ENCODE results near the gene TRIM67.
"Not testable (repeated sequence)": the region's sequence is repeated elsewhere in the genome, so short reads cannot be mapped to it uniquely, and the experiment has no call there.

TRIM67 gene

DNA sequence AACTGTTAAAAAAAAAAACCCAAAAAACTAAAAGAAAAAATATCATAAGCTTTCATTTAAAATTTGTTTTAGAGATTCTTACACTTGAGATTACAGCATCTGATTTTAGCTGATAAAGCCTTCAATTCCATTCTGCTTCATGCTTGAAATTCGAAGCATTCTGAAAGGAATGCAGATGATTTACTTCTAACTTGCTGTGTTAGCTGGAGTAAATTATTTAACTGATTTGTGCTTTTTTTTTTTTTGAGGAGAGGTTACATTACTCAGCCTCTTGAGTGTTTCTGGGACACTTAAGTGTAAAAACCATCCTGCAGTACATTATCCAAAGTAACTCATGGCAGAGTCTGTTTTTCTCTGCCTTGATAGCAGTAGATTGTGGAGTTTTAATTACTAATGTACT is 4.5 kb upstream of the TRIM67 start:
- no peak for DNase-seq (ENCODE audit: low read depth)
- TF ChIP-seq, protein P1, sequence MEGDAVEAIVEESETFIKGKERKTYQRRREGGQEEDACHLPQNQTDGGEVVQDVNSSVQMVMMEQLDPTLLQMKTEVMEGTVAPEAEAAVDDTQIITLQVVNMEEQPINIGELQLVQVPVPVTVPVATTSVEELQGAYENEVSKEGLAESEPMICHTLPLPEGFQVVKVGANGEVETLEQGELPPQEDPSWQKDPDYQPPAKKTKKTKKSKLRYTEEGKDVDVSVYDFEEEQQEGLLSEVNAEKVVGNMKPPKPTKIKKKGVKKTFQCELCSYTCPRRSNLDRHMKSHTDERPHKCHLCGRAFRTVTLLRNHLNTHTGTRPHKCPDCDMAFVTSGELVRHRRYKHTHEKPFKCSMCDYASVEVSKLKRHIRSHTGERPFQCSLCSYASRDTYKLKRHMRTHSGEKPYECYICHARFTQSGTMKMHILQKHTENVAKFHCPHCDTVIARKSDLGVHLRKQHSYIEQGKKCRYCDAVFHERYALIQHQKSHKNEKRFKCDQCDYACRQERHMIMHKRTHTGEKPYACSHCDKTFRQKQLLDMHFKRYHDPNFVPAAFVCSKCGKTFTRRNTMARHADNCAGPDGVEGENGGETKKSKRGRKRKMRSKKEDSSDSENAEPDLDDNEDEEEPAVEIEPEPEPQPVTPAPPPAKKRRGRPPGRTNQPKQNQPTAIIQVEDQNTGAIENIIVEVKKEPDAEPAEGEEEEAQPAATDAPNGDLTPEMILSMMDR (IDR thresholded peaks at IDR 0.05; ENCODE audit: control insufficient read depth, extremely low read depth, insufficient read depth): no peak
- H3K4me3 ChIP-seq (ENCODE audit: low read depth, low read length): no peak overlapping the region

DNA sequence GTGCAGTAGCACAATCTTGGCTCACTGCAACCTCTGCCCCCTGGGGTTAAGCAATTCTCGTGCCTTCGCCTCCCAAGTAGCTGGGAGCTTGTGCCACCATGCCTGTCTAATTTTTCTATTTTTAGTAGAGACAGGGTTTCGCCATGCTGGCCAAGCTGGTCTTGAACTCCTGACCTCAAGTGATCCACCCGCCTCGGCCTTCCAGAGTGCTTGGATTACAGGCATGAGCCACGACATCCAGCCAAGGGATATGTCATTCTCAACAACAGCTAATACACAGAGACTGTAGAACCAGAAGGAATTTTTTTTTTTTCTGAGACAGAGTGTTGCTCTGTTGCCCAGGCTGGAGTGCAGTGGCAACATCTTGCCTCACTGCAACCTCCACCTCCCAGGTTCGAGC is 3.7 kb upstream of the TRIM67 start:
- not testable (repeated sequence) for H3K4me3 ChIP-seq (ENCODE audit: low read depth, low read length); DNase-seq (ENCODE audit: low read depth)

DNA sequence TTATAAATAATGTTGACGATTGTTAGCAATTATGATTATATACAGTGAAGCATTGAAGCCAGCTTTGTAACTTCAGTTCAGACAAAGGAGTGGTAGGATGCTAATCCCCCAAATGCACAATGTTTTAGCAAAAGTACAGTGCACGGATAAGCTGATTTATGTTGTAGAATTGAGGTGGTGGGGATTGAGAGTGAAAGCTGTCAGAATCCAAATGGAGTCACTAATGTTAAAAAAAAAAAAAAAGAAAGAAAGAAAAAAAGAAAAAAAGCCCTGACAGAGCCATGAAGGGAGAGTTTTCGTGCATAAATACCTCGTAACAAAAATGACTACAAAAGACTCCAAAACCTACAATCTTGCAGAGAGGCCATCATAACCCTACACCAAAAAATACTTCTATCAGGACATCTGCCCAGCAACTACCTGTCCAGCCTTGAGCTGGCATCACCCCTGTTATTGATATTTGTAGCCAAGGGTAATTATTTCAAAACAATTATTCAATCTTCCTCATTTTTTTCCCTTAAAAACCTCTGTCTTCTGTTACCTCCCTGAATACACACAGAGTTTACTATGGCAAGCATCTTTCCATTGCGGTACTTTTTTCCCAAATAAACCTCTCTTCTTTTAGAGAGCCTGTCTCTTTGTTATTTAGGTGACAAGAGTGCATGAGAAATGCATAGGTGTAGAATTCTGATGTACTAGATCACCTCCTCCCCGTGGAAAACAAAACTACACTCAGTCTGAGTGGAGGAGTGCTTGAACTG is 2.5 kb upstream of the TRIM67 start:
- TF ChIP-seq, protein P1 (IDR thresholded peaks at IDR 0.05; ENCODE audit: control insufficient read depth, extremely low read depth, insufficient read depth): no peak
- no peak for DNase-seq (ENCODE audit: low read depth)
- H3K4me3 ChIP-seq (ENCODE audit: low read depth, low read length): no peak overlapping the region

DNA sequence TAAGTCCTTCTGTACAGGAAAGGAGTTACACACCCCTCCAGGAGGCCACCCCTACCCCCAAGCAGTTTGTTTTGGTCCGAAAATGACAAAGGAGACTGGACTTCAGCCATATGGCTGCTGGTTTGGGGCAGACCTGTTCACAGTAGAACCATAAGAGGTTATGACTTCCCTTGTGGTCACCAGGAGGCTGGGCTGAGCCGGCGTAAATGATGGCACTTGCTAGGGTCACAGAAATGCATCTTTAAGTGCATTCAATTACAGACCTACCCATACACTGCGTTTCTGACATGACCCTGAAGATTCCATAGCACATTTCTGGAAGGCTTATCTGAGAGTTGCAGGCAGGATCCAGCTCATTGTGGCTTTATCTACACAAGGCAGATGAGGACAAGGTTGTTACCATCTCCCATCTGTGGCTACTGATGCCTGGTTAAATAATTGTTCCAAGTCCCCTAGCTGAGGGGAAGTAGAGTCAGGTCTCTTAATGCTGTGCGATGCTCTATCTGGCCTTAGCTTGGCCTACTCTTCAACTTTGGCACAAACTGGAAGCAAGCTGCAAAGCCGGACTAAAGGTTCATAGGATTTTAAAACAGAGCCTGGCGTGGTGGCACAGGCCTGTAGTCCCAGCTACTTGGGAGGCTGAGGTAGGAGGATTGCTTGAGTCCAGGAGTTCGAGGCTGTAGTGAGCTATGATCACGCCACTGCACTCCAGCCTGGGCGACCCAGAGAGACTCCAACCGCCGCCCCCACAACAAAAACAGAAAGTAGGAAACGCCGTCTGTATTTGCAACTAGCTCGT is 1.7 kb upstream of the TRIM67 start:
- TF ChIP-seq, protein P1 (IDR thresholded peaks at IDR 0.05; ENCODE audit: control insufficient read depth, extremely low read depth, insufficient read depth): no peak
- no peak for DNase-seq (ENCODE audit: low read depth)

DNA sequence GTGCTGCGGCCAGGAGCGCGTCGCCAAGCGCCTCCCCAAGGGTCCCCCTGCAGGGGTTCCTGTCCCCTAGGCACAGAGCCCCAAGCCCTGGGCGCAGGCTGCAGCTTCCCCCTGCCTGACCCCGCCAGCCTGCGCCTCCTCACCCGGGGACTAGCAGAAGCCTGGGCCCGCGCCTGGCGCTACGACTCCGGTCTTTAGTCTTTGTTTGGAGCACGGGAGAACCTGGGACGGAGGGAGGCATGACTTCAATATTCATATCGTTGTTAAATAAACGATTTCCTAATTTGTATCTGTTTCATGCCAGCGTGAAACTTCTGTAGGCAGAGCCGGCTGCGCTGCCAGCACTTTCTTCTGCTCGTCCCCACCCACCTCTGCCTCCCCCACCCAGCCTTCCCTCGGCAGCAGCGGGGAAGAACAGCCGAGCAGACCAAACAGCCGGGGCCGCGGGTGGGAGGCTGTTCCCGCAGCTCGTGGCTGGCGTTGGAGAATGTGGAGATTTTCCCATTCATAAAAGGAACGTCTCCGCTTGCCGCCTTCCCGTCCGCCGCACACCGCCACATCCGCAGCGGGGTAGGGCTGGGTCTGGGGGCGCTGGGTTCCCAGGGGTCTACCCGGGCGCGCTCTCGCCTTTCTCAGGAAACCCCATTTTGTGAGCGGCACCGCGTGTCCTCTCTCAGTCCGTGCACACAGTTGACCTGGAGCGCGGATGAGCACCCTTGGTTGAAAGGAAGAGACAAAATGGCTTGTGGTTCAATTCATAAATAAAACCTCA is 777 bp upstream of the TRIM67 start:
- H3K4me3 ChIP-seq (ENCODE audit: low read depth, low read length): no peak overlapping the region
- TF ChIP-seq, protein P1 (IDR thresholded peaks at IDR 0.05; ENCODE audit: control insufficient read depth, extremely low read depth, insufficient read depth): no peak
- DNase-seq (ENCODE audit: low read depth): no peak

More for the DNA sequence above, 1.7 kb upstream of the TRIM67 start:
- H3K4me3 ChIP-seq (ENCODE audit: low read depth, low read length): no peak overlapping the region

DNA sequence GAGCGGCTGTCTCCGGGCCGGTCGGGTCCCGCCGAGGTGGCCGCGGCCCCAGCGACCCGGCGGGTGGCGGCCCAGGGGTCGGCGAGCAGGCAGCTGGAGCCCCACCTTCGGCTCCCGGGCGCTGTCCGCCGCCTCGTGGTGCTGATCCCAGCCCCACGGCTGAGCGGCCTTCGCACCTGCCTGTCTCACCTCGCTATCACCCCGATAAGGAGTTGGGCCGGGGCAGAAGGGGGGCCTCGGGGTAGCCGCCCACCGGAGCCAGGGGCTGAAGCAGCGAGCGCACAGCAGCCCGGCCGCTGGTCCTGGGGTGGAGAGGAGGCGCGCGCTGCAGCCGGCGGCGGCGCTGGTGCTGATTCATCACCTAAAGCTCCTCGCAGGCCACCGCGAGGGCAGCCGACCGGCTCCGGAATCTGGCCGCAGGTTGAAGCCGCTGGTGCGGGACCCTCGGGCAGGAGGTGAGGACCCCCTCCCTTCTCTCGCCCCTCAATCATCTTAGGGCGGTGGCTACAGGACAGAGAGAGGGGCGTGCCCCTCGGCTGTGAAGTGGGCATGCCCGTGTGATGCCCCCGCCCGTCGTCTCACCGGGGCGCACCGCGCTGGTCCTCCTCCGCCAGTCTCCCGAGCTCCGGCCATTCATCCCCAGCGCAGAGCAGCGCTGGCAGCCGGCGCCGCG is 575 bp downstream of the TRIM67 start:
- no peak for DNase-seq (ENCODE audit: low read depth)
- TF ChIP-seq, protein P1 (IDR thresholded peaks at IDR 0.05; ENCODE audit: control insufficient read depth, extremely low read depth, insufficient read depth): no peak
- no peak overlapping the region for H3K4me3 ChIP-seq (ENCODE audit: low read depth, low read length)

Measured in LNCaP clone FGC (cell line).